Measurements from ENCODE around the gene ARF1. TPM values are rescaled to one million over a fixed set of nuclear protein-coding genes. Genes with fewer than 3 reads are reported as not detected.

ARF1 gene
- total and polyA plus RNA-seq, 2 of the 8 experiments (the other 6 are each of a cell fraction or from before 2014, with no cell fraction given) = 265 to 471 TPM

DNA sequence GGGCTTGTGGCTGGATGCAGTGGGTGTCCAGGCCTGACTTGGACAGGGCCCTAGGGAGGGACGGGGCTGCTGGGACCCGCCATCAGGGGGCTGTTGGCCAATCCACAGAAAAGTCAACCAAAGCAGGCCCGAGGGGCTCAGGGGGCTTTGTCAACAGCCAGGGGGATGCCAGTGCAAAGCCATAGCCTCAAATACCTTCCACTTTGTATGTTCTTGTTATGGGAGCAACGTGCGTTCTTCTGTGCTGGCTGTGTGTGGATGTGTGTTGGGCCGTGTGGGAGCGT lies 35.4 kb upstream of the ARF1 start:
- 93% methylated on average over 7 of the region's 7 CpGs; no CpG with 5 or more reads in 1 of the 2 experiments for WGBS, 2 experiments (ENCODE audit: extremely low coverage in 1 of 2, insufficient coverage in 1 of 2, insufficient read length in 1 of 2, insufficient replicate concordance in 2 of 2, low coverage in 1 of 2, low lambda C conversion rate in 2 of 2, missing lambda C conversion rate in 1 of 2)
- no peak overlapping the region for H2BK120ac ChIP-seq (replicated peaks; ENCODE audit: low read depth, low read length)
- CTCF ChIA-PET (ENCODE audit: partially characterized antibody) = interaction anchor here (1.8 kb wide), 1 partner anchor 48 kb away, joined by 7 read pairs; no protein-coding TSS in a partner anchor

More for the DNA sequence above, 35.4 kb upstream of the ARF1 start:
- Histone ChIP-seq H2AK5ac (ENCODE audit: low read depth, low read length) (no peak overlapping the region), H4K5ac (ENCODE audit: insufficient read length, low read depth, low read length) (no peak overlapping the region), H3K23me2 (ENCODE audit: low read depth, low read length) (peaks cover 16% of the 10 kb centered on the region), H3K9ac (replicated peaks in 1 of 4; ENCODE audit: extremely low read depth in 1 of 4, low read depth in 3 of 4, low read length in 3 of 4) (no peak overlapping the region), H3K14ac (ENCODE audit: insufficient read length) (no peak overlapping the region), H2BK15ac (ENCODE audit: low read length) (no peak overlapping the region), H2AFZ (ENCODE audit: low read length) (no peak overlapping the region), H4K8ac (ENCODE audit: extremely low read depth, insufficient read depth, low read length) (no peak overlapping the region), H3K4me3 (ENCODE audit: extremely low read depth in 1 of 4, insufficient read depth in 2 of 4, low read depth in 3 of 4, low read length in 4 of 4) (no peak overlapping the region), H3K79me1 (ENCODE audit: low read depth, low read length) (no peaks in the 10 kb centered on the region), H4K20me1 (replicated peaks in 1 of 2; ENCODE audit: control insufficient read depth in 1 of 2, insufficient read depth in 2 of 2, low read length in 2 of 2) (peaks cover 2 to 14% of the 10 kb centered on the region in 2 experiments), H3K23ac (ENCODE audit: insufficient read length) (no peak overlapping the region), H3K79me2 (ENCODE audit: control insufficient read depth in 1 of 2, insufficient read depth in 2 of 2, low read length in 2 of 2) (no peaks in the 10 kb centered on the region), H3K56ac (replicated peaks; ENCODE audit: insufficient read length, low read depth, low read length) (no peak overlapping the region), H3K36me3 (ENCODE audit: control insufficient read depth in 2 of 4, insufficient read depth in 4 of 4, low read length in 3 of 4) (no peaks in the 10 kb centered on the region), H3K18ac (ENCODE audit: extremely low read depth, low read length) (no peak overlapping the region), H3K4me1 (replicated peaks in 1 of 4; ENCODE audit: control insufficient read depth in 3 of 4, insufficient read depth in 4 of 4, low read length in 3 of 4) (peaks cover 0 to 11% (median 3%) of the 10 kb centered on the region in 4 experiments; a peak in 4 of 7 replicates), H2BK20ac (ENCODE audit: low read length) (no peak overlapping the region), H3K9me3 (ENCODE audit: insufficient read depth in 2 of 2, low read depth in 1 of 2, low read length in 1 of 2) (no peaks in the 10 kb centered on the region), H2BK12ac (ENCODE audit: low read depth, low read length) (no peak overlapping the region), H3K27me3 (replicated peaks in 1 of 4; ENCODE audit: control insufficient read depth in 3 of 4, extremely low read depth in 1 of 4, insufficient read depth in 3 of 4, low read length in 3 of 4) (peaks cover 2 to 27% (median 13%) of the 10 kb centered on the region in 4 experiments; a peak in 6 of 7 replicates), H3K4ac (replicated peaks; ENCODE audit: insufficient read length, low read depth, low read length) (no peak overlapping the region), H3K27ac (ENCODE audit: low read depth, low read length) (no peak overlapping the region), H2BK5ac (ENCODE audit: low read depth, low read length) (no peak overlapping the region), H4K91ac (replicated peaks; ENCODE audit: insufficient read length, low read length) (no peak overlapping the region), H3K4me2 (ENCODE audit: insufficient read depth in 1 of 2, low read depth in 2 of 2, low read length in 2 of 2) (no peak overlapping the region)
- no peak for FAIRE-seq
- DNase-seq (ENCODE audit: low read depth in 1 of 2, low spot score in 2 of 2) = no peak
- POLR2A ChIA-PET (ENCODE audit: partially characterized antibody) = no interaction called here
- TF ChIP-seq, protein P1, sequence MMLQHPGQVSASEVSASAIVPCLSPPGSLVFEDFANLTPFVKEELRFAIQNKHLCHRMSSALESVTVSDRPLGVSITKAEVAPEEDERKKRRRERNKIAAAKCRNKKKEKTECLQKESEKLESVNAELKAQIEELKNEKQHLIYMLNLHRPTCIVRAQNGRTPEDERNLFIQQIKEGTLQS (IDR thresholded peaks at IDR 0.05; ENCODE audit: insufficient read depth, low read depth, low read length) = no peak
- TF ChIP-seq EZH2 (IDR thresholded peaks at IDR 0.05; ENCODE audit: low read depth, low read length, severe bottlenecking) (no peak), CREB1 (IDR thresholded peaks at IDR 0.05) (no peak), RNF2 (IDR thresholded peaks at IDR 0.05; ENCODE audit: borderline replicate concordance, low read depth, low read length, missing control alignments, poor library complexity, severe bottlenecking) (no peak), HDAC2 (IDR thresholded peaks at IDR 0.05; ENCODE audit: borderline replicate concordance in 1 of 2, low read depth in 2 of 2, low read length in 2 of 2) (no peak), ZNF274 (IDR thresholded peaks at IDR 0.05; ENCODE audit: borderline replicate concordance, extremely low read depth, low read length) (no peak), TAF7 (optimal IDR thresholded peaks at IDR 0.05; ENCODE audit: borderline replicate concordance, low read depth, low read length) (no peak), NANOG (IDR thresholded peaks at IDR 0.05; ENCODE audit: insufficient read depth, low read depth, low read length, poor library complexity, severe bottlenecking) (no peak), SP2 (IDR thresholded peaks at IDR 0.05; ENCODE audit: low read length) (no peak)
- TF ChIP-seq, protein P2, sequence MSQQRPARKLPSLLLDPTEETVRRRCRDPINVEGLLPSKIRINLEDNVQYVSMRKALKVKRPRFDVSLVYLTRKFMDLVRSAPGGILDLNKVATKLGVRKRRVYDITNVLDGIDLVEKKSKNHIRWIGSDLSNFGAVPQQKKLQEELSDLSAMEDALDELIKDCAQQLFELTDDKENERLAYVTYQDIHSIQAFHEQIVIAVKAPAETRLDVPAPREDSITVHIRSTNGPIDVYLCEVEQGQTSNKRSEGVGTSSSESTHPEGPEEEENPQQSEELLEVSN (IDR thresholded peaks at IDR 0.05) = no peak
